NT2/D1 (cell line): ENCODE results near the gene RGS11.

Source experiments
- SUZ12 ChIP-seq: IDR thresholded peaks from 2 replicates; pipeline ENCODE4 v1.6.1; 2011; ENCODE audit not compliant: insufficient read length, insufficient read depth; ENCODE audit errors: extremely low read depth
- ZNF274 ChIP-seq: IDR thresholded peaks from 2 replicates; pipeline ENCODE4 v1.6.1; 2011; ENCODE audit warnings: mild to moderate bottlenecking, low read depth, low read length

- peak; percentile 79 for TF ChIP-seq SUZ12
- TF ChIP-seq ZNF274: no peak
These were observed 603 bp downstream of the RGS11 start for GRCh38 chr16:275041-275641.
